GM21390 (cell line): ENCODE results near the gene SH3D21.

ENCODE experiments used
- ATAC-seq: cut with Tn5 transposase; IDR thresholded peaks from one replicate; pipeline ENCODE4 v1.9.1; 2021; ENCODE audit not compliant: unreplicated experiment

SH3D21 gene

DNA sequence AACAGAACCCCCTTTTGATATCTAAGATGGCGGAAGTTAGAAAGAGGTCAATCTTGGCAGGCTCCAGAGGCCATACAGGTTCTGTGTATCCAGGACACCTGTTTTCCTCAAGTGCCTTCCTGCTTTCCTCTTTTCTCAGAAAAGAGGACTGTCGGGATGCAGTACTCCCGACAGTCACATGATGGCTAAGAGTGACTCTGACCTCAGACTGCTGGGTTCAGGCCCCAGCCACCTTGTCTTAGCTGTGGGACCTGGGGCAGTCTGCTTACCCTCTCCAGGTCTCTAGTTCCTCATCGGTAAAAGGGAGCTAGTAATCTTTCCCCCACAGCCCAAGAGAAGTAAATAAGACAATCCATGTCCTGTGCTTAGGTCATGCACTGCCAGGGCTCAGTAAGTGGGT lies 49.6 kb downstream of the SH3D21 start:
- ATAC-seq: no peak

GRCh38 chr1:36358514-36359084 lies 52.4 kb downstream of the SH3D21 start:
- no peak for ATAC-seq

DNA sequence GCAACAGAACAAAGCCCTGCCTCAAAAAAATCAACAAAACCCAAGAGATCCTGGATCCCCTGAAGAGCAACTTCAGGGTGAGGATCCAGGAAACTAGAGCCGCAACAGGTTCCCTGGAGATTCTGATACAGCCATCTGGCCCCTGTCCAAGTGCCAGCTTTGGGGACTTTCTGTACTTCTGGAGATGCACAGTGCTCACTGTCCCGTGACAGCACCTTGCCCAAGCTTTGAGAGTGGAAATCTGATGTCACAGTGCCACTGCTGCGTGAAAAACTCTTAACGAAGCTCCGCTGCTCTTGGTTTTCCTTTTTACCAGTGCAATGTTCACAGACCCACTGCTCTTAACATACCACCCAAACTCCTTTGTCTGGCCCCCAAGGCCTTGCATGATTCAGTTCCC lies 53.2 kb downstream of the SH3D21 start:
- ATAC-seq: no peak

DNA sequence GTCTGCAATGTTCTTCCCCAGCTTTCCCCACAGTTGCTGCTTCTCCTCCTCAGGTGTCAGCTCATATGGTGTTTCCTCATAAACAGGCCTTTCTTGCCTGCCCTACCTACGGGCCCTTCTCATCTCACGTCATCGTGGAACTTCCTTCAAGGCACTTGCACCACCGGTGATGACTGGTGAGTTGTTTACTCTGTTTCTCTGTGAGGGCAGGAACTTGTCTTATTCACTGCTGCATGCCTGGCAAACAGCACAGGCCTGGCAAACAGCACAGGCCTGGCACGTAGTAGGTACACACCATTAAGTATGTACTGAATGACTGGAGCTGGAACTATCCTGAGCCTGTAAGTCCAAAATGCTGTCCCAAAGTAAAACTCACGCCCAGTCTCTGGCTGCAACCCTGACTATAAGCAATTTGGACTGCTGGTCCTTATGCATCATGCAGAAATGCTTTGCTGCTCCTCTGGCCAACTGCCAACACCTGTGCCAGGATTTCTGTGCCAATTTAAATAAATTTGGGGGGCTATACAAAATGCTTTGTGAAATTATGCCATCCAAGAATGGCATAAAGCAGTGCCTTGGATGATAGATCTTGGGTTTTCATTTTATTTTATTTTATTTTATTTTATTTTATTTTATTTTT lies 53.9 kb downstream of the SH3D21 start:
- no peak for ATAC-seq

- no peak for ATAC-seq
Observed at GRCh38 chr1:36365381-36365780, 59.2 kb downstream of the SH3D21 start.

DNA sequence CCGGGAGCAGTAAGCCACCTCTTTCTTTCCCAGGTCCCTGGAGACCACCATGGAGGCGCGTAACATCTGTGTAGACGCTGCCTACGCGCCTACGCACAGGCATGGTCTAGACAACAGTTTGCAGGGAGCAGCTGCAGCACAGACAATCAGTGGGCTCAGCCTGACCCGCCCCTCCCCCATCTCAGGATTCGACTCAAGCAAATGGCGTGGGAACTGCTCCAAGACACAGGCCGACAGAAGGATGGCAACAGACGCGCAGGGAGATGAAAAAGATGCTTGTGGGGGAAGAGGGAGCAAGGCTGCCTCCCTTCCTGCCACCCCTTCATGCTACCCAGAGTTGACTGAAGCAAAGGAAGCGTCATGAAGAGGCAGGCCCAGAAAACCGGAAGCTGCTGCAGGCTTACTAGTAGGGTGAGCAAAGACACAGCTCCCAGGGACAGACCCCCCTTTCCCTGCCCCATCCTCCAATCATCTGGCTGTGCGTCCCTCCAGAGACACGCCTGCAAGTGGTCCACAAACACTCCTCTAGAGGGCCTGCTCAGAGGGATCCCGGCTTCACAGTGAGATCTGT lies 60.0 kb downstream of the SH3D21 start:
- ATAC-seq: no peak

DNA sequence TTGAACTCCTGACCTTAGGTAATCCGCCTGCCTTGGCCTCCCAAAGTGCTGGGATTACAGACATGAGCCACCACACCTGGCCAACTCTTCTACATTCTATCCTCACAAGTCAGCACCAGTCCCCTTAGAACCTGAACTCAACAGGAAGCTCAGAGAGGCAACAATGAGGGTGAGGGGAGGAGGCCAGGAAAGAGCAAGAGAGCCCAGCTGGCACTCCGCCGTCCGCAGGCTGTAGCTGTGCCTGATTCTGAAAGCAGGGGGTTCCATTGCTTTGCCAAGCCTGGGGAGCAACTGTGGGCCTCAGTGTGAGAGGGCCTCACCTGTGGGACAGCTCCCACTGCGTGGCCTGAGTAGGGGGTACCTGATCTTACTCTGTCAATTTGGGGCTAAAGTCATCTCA lies 60.9 kb downstream of the SH3D21 start:
- no peak for ATAC-seq

GRCh38 chr1:36367798-36368197 lies 61.6 kb downstream of the SH3D21 start:
- ATAC-seq: no peak

- no peak for ATAC-seq
Observed at GRCh38 chr1:36369061-36369861, 63.1 kb downstream of the SH3D21 start.
